GM19035 (cell line): Measurements from ENCODE around the gene PDCD5.

Experiments
- ATAC-seq: cut with Tn5 transposase; IDR thresholded peaks from one replicate; pipeline ENCODE4 v1.9.1; 2021; ENCODE audit not compliant: unreplicated experiment

The PDCD5 gene

DNA sequence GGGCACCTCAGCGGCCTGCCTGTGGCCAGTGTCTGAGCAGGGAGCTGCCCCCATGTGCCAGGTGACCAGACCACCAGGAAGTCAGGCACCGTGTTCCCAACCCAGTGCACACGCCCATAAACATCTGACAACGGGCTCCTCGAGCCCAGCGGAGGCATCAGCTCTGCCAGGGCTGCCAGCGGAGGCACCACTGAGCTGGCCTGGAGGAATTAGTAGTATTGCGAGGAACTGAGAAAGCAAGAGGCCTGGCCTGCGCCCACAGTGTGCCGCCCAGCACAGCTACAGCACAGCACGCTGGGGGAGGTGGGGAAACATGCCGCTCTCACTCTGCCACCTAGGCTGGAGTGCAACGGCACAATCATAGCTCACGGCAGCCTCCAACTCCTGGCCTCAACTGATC, 49.3 kb downstream of the PDCD5 start:
- ATAC-seq, result no peak

DNA sequence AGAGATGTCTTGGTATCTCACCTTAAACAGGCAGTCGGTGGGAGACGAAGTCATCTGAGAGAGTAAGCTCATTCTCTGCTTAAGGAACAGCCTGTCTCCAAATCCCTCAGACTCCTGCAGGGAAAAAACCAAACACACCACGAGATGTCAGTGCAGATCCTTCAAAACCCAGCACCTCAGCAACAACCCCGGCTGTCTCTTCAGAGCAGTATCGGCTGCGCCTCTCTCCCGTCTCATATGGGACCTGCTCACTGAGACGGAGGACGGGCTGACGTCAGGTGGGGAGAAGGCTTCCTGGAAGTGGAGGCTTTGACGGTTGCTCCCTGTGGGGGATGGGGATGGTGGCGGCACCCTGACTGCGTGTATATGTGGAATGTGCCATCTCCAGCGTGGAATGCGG, 50.4 kb downstream of the PDCD5 start:
- ATAC-seq, result no peak
